IMR-90 (cell line): Measurements from ENCODE around the gene BCAT1. TPM values are rescaled to one million over a fixed set of nuclear protein-coding genes. Genes with fewer than 3 reads are reported as not detected.

Experiments
- ATAC-seq: fragments of 200-7000 bp; cut with Tn5 transposase; 2 replicates; pipeline ENCODE4 v1.9.1; 2020; ENCODE audit warnings: low read depth, mild to moderate bottlenecking, moderate library complexity
- BruUV-seq: library from RNA; stranded (reverse); fragments of 400-500 nt; replicated peaks from 2 replicates; lab custom pipeline; 2021; lab: Mats Ljungman, UMichigan
- CTCF ChIA-PET: fragments of 300-600 bp; formaldehyde crosslinking; extraction: SDS; loops from one replicate; lab custom pipeline; 2021; ENCODE audit warnings: antibody characterized with exemption; lab: Yijun Ruan, JAX
- POLR2A ChIA-PET: fragments of 300-600 bp; sonication (Branson Sonifier 250); formaldehyde crosslinking; loops from one replicate; lab custom pipeline; 2022; ENCODE audit warnings: antibody characterized with exemption; ENCODE audit not compliant: unreplicated experiment; lab: Charles Lee
- DNase-seq: peaks from one replicate; pipeline ENCODE4 v3.0.0; 2013
- H2AFZ ChIP-seq: replicated peaks from 2 replicates; pipeline ENCODE3; 2013; ENCODE audit warnings: low read length, mild to moderate bottlenecking; ENCODE audit not compliant: poor library complexity
- H2AK5ac ChIP-seq: 2 replicates; pipeline ENCODE4 v1.6.1; 2013; ENCODE audit warnings: low read depth, low read length, inconsistent platforms
- H2AK9ac ChIP-seq: replicated peaks from 2 replicates; pipeline ENCODE3; 2013; ENCODE audit warnings: mild to moderate bottlenecking, low read depth, low read length, moderate library complexity; ENCODE audit not compliant: poor library complexity
- H2BK120ac ChIP-seq: 2 replicates; pipeline ENCODE4 v1.6.1; 2013; ENCODE audit warnings: low read depth, low read length, inconsistent platforms
- H2BK15ac ChIP-seq: 3 replicates; pipeline ENCODE4 v1.6.1; 2013; ENCODE audit warnings: low read depth, low read length, inconsistent platforms
- H2BK20ac ChIP-seq: 2 replicates; pipeline ENCODE4 v1.6.1; 2013; ENCODE audit warnings: low read depth, mild to moderate bottlenecking, inconsistent platforms, low read length, moderate library complexity
- H2BK5ac ChIP-seq: 2 replicates; pipeline ENCODE4 v1.6.1; 2013; ENCODE audit warnings: mild to moderate bottlenecking, low read depth, low read length, inconsistent platforms; ENCODE audit not compliant: poor library complexity, severe bottlenecking
- H3K14ac ChIP-seq: replicated peaks from 2 replicates; pipeline ENCODE4 v1.6.1; 2013; ENCODE audit warnings: low read depth, low read length, inconsistent platforms
- H3K18ac ChIP-seq: 2 replicates; pipeline ENCODE4 v1.6.1; 2013; ENCODE audit warnings: low read depth, low read length, control low read depth
- H3K23ac ChIP-seq: 2 replicates; pipeline ENCODE4 v1.6.1; 2013; ENCODE audit warnings: low read depth, low read length, inconsistent platforms
- H3K27ac ChIP-seq: 2 replicates; pipeline ENCODE4 v1.5.1; 2013; ENCODE audit warnings: mild to moderate bottlenecking, control low read depth, low read length; ENCODE audit not compliant: insufficient read depth
- H3K27me3 ChIP-seq: 2 replicates; pipeline ENCODE4 v1.6.1; 2013; ENCODE audit warnings: low read length; ENCODE audit not compliant: control insufficient read depth, insufficient read depth
- H3K36me3 ChIP-seq: 2 replicates; pipeline ENCODE4 v1.6.1; 2013; ENCODE audit warnings: low read length, mixed read lengths; ENCODE audit not compliant: control insufficient read depth, insufficient read depth
- H3K4ac ChIP-seq: 2 replicates; pipeline ENCODE4 v1.6.1; 2013; ENCODE audit warnings: low read depth, low read length, inconsistent platforms
- H3K4me1 ChIP-seq: 2 replicates; pipeline ENCODE4 v1.6.1; 2013; ENCODE audit warnings: low read length, mixed read lengths; ENCODE audit not compliant: control insufficient read depth, insufficient read depth
- H3K4me2 ChIP-seq: 2 replicates; pipeline ENCODE4 v1.6.1; 2013; ENCODE audit warnings: low read depth, mild to moderate bottlenecking, control low read depth, low read length, moderate library complexity
- H3K4me3 ChIP-seq: 2 replicates; pipeline ENCODE4 v1.5.1; 2013; ENCODE audit warnings: low read depth, mild to moderate bottlenecking, control low read depth, low read length, moderate library complexity; ENCODE audit not compliant: insufficient read depth
- H3K56ac ChIP-seq: 2 replicates; pipeline ENCODE4 v1.6.1; 2013; ENCODE audit warnings: low read length, inconsistent platforms; ENCODE audit not compliant: insufficient read depth; ENCODE audit errors: extremely low read depth
- H3K79me1 ChIP-seq, 2 experiments: 2 replicates each; pipeline ENCODE4 v1.6.1; 2013; ENCODE audit warnings: low read length in 2 of 2, inconsistent platforms in 1 of 2, low read depth in 1 of 2
- H3K9ac ChIP-seq: 2 replicates; pipeline ENCODE4 v1.6.1; 2013; ENCODE audit warnings: low read depth, low read length, control low read depth
- H3K9me1 ChIP-seq: 2 replicates; pipeline ENCODE4 v1.6.1; 2013; ENCODE audit warnings: low read length, inconsistent platforms; ENCODE audit not compliant: insufficient read depth
- H3K9me3 ChIP-seq: 2 replicates; pipeline ENCODE4 v1.6.1; 2013; ENCODE audit warnings: low read length; ENCODE audit not compliant: control insufficient read depth, insufficient read depth
- H4K20me1 ChIP-seq: 2 replicates; pipeline ENCODE4 v1.6.1; 2013; ENCODE audit warnings: low read length, inconsistent platforms; ENCODE audit not compliant: insufficient read depth
- H4K5ac ChIP-seq: 2 replicates; pipeline ENCODE4 v1.6.1; 2013; ENCODE audit warnings: mild to moderate bottlenecking, low read depth, low read length, control low read depth
- H4K8ac ChIP-seq, 2 experiments: 2 replicates each; pipeline ENCODE4 v1.6.1; 2013; ENCODE audit warnings: low read depth in 2 of 2, low read length in 2 of 2, control low read depth in 1 of 2, inconsistent platforms in 1 of 2
- H4K91ac ChIP-seq: 2 replicates; pipeline ENCODE4 v1.6.1; 2013; ENCODE audit warnings: low read depth, low read length, inconsistent platforms; ENCODE audit not compliant: insufficient read depth
- BHLHE40 ChIP-seq: fragments of 150-350 bp; IDR thresholded peaks from 2 replicates; pipeline ENCODE4 v1.6.1; 2016; ENCODE audit warnings: mild to moderate bottlenecking, low read depth, low read length
- CEBPB ChIP-seq: IDR thresholded peaks from 2 replicates; pipeline ENCODE4 v1.6.1; 2012; ENCODE audit warnings: low read depth, low read length, improper control_type of control experiment
- CHD1 ChIP-seq: IDR thresholded peaks from 2 replicates; pipeline ENCODE4 v1.6.1; 2012; ENCODE audit warnings: low read depth, low read length, improper control_type of control experiment
- CTCF ChIP-seq: conservative IDR thresholded peaks from 2 replicates; pipeline ENCODE4 v1.5.1; 2012; ENCODE audit warnings: mild to moderate bottlenecking, low read depth, low read length, improper control_type of control experiment
- ELK1 ChIP-seq: fragments of 150-350 bp; IDR thresholded peaks from 2 replicates; pipeline ENCODE4 v1.6.1; 2016; ENCODE audit warnings: low read depth, mild to moderate bottlenecking, low read length, moderate library complexity, borderline replicate concordance
- FOS ChIP-seq: fragments of 150-350 bp; IDR thresholded peaks from 2 replicates; pipeline ENCODE4 v1.6.1; 2016; ENCODE audit warnings: low read depth, low read length
- MAFK ChIP-seq: IDR thresholded peaks from 2 replicates; pipeline ENCODE4 v1.6.1; 2012; ENCODE audit warnings: low read depth, low read length, improper control_type of control experiment
- MAZ ChIP-seq: IDR thresholded peaks from 2 replicates; pipeline ENCODE4 v1.6.1; 2012; ENCODE audit warnings: low read depth, mild to moderate bottlenecking, low read length, improper control_type of control experiment, moderate library complexity, borderline replicate concordance
- NFE2L2 ChIP-seq: fragments of 150-350 bp; IDR thresholded peaks from 2 replicates; pipeline ENCODE4 v1.6.1; 2016; ENCODE audit warnings: low read depth, mild to moderate bottlenecking, low read length
- POLR2A ChIP-seq: IDR thresholded peaks from 2 replicates; pipeline ENCODE4 v1.6.1; 2012; ENCODE audit warnings: mild to moderate bottlenecking, low read depth, low read length
- RAD21 ChIP-seq: IDR thresholded peaks from 2 replicates; pipeline ENCODE4 v1.6.1; 2012; ENCODE audit warnings: low read length, improper control_type of control experiment
- RCOR1 ChIP-seq: IDR thresholded peaks from 2 replicates; pipeline ENCODE4 v1.6.1; 2012; ENCODE audit warnings: mild to moderate bottlenecking, low read length, improper control_type of control experiment; ENCODE audit not compliant: insufficient replicate concordance
- SMC3 ChIP-seq: fragments of 150-350 bp; IDR thresholded peaks from 2 replicates; pipeline ENCODE4 v1.6.1; 2016; ENCODE audit warnings: low read depth, mild to moderate bottlenecking, antibody characterized with exemption, low read length, moderate library complexity
- USF2 ChIP-seq: fragments of 150-350 bp; IDR thresholded peaks from 2 replicates; pipeline ENCODE4 v1.6.1; 2017; ENCODE audit warnings: mild to moderate bottlenecking, antibody characterized with exemption, low read length, low read depth
- WGBS, 2 experiments: methylation state at CpG; one replicate each; pipeline versions ENCODE4 v1.1.5 to v1.1.7; 2013; ENCODE audit warnings: missing lambda C conversion rate in 2 of 2; ENCODE audit not compliant: insufficient read length in 1 of 2; ENCODE audit errors: extremely low coverage in 2 of 2; 5-methylcytosine and 5-hydroxymethylcytosine counted together
- dilution Hi-C: fragments of 300-500 bp; cut with HindIII; formaldehyde crosslinking; loops from one replicate; pipeline ENCODE4 v1.14.3; 2018; ENCODE audit warnings: low sequenced_read_pairs; ENCODE audit not compliant: unreplicated experiment
- in situ Hi-C: fragments of 300-500 bp; cut with MboI; formaldehyde crosslinking; loops from 3 replicates; pipeline ENCODE4 v1.14.3; 2019; ENCODE audit warnings: low sequenced_read_pairs, inconsistent platforms, mixed read lengths
- intact Hi-C: fragments of 100-400 bp; cut with micrococcal nuclease; formaldehyde crosslinking; loops from 2 replicates; pipeline ENCODE4 v1.10.0; 2022
- polyA plus RNA-seq, 3 experiments: library from polyadenylated mRNA; depleted of rRNA; stranded (reverse); fragments of >200 nt; gene quantifications; 2 replicates each; pipeline ENCODE4 v1.2.3, GENCODE V29; 2012; ENCODE audit warnings: low replicate concordance in 1 of 3
- total RNA-seq: library from RNA; depleted of rRNA; stranded (reverse); fragments of >200 nt; gene quantifications from 2 replicates; pipeline ENCODE4 v1.2.3, GENCODE V29; 2012

Gene BCAT1
- total and polyA plus RNA-seq, 2 of the 4 experiments (the other 2 are of a cell fraction), result 30.4 to 683 TPM

- intact Hi-C loops, result loop anchor here (1.0 kb wide), 2 partner anchors 140 to 164 kb away; no protein-coding TSS in a partner anchor
- Histone ChIP-seq H3K18ac (no peak overlapping the region), H3K4me2 (no peak overlapping the region), H2BK15ac (0 out of 3 replicates have a peak overlapping the region, but pooled peaks have one; percentile 13), H3K23ac (no peak overlapping the region), H3K36me3 (no peaks in the 10 kb centered on the region), H2BK5ac (no peak overlapping the region), H4K8ac (no peak overlapping the region), H3K9me3 (no peaks in the 10 kb centered on the region), H3K14ac (no peak overlapping the region), H3K4me1 (no peaks in the 10 kb centered on the region), H3K4ac (no peak overlapping the region), H4K20me1 (no peaks in the 10 kb centered on the region), H2BK120ac (no peak overlapping the region), H3K79me1 (no peaks in the 10 kb centered on the region), H2AK5ac (no peak overlapping the region), H3K56ac (no peak overlapping the region), H2AFZ (no peak overlapping the region), H4K91ac (no peak overlapping the region), H3K27ac (no peak overlapping the region), H4K5ac (no peak overlapping the region), H3K4me3 (no peak overlapping the region), H2BK20ac (no peak overlapping the region), H3K9ac (no peak overlapping the region), H3K9me1 (no peaks in the 10 kb centered on the region), H2AK9ac (no peak overlapping the region), H3K27me3 (peaks cover 2% of the 10 kb centered on the region)
- POLR2A ChIA-PET, result no interaction called here
- CTCF ChIA-PET, result interaction anchor here (0.5 to 2.0 kb wide), 5 partner anchors 33 to 396 kb away, joined by 3 to 7 read pairs (median 5); no protein-coding TSS in a partner anchor
- in situ Hi-C loops, result loop anchor here (5.0 to 25.0 kb wide), 3 partner anchors 141 to 1046 kb away; no protein-coding TSS in a partner anchor
- WGBS, 2 experiments, result no CpG with 5 or more reads among the region's 9 CpGs
- no TSS peak for BruUV-seq
- ATAC-seq (peak; percentile 88), DNase-seq (peak; percentile 75)
- dilution Hi-C loops, result no loop called here
- TF ChIP-seq FOS (no peak), RCOR1 (no peak), USF2 (no peak), BHLHE40 (no peak), MAFK (no peak), MAZ (no peak), NFE2L2 (no peak), POLR2A (no peak), SMC3 (peak; percentile 85), CTCF (peak; percentile 72), RAD21 (peak; percentile 84), ELK1 (no peak), CEBPB (no peak), CHD1 (no peak)
Observed at GRCh38 chr12:24991209-24992049, 42.5 kb upstream of the BCAT1 start.
